Measurements from ENCODE around the gene SSH2.

SSH2 gene

DNA sequence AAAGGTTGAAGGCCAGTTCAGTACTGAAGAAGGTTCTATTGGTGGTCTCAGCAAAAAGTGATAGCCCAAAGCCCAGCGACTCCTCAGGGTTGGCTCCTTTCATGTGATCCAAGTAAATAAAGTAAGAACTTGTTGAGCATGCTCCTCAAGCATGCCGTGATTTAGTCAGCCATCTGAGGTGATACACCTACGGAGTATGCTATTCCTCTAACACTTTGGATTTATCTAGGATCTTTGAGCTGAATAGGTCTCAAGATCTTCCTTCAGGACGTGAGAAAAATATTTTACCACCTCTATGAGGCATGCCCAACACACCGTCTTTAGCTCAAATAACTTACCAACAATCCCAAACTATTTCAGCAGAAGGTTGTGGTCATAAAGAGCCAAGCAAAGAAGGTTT is 154.0 kb downstream of the SSH2 start:
- no peak for DNase-seq

DNA sequence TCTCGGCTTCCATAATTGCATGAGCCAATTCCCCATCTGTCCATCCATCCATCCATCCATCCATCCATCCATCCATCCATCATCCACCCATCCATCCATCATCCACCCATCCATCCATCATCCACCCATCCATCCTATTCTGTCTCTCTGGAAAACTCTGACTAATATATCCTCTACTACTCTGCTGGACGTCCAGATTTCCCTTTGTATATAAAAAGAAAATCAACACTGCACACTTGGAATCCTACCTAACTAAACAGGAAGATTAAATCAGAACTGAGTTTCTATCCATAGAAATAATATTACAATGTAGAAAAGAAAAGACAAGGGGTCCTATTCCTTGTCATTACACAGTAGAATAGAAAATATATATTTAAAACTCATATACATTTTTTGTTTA is 157.0 kb downstream of the SSH2 start:
- DNase-seq: no peak

DNA sequence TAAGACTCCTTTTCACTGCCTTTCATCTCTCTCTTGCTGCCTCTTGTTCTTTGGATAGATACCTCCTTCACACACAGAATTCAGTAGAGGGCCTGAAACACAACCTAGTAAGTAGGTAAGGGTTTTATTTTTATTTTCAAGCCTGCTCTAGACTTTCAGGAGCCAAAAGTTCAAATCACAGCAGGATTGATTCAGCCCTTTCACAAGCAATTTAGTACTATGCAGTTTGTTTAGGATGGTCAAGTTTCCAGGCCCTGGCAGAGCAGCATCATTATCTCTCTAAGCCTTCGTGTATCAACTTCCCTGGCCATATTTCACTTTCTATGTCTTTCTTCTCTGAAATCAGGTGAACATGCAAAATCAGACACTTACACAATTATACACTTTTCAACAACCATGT is 158.5 kb downstream of the SSH2 start:
- DNase-seq: no peak

DNA sequence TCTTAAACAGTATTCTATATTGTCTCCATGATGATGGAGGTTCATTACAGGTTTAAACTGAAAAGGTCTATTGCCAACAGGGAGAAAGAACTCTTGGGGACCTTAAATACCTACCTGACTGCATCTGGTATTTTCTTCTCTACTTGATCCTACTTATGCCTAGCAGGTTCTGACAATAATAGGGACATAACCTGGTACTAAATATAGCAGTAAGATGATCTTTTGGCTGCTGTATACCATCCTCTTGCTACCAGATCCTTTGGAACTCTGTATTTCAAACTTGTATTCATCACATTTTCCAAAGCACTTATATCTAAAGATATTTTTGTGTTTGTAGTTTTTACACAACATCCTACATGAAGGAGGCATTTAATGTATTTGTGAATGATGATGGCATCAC is 160.8 kb downstream of the SSH2 start:
- DNase-seq: no peak

DNA sequence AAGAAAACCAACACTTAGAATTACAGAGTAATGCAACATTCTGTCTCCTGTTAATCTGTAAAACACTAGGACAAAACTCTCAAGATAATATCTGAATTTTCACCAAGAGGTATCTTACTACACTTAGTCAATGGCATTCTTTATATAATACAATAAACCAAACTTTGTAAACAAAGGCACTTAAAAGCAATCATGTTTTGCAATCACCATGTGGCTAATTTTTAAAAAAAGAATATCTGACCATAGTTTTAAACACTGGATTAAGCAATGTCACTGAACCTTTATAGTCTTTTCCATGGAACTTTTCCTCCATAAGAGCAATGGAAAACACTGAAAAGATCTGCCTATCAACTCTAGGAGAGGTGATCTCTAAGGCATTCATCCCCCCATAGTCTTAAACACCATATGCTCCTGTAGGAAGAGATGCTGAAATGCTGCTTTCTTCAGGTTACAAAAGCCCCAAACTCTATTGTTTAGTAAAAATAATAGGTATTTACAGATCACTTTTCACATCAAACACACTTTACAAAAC is 163.2 kb downstream of the SSH2 start:
- DNase-seq: no peak

DNA sequence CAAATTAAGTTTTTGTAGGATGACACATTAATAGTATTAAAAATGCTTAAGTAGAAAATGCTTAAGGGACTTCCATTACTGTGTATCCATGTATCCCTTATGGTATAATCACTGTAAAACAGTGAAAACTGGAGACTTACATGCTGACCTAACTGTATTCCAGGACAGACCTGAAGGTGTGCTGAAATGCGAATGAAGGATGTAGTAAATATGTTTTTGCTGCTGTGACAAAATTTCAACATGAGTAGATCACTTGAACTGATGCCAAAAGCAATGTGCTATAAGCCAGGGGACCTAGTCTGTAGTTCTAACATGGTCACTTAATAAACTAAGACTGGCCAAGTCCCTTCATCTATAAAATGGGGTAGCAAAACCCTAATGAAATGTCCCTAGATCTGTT is 165.3 kb downstream of the SSH2 start:
- DNase-seq: no peak

DNA sequence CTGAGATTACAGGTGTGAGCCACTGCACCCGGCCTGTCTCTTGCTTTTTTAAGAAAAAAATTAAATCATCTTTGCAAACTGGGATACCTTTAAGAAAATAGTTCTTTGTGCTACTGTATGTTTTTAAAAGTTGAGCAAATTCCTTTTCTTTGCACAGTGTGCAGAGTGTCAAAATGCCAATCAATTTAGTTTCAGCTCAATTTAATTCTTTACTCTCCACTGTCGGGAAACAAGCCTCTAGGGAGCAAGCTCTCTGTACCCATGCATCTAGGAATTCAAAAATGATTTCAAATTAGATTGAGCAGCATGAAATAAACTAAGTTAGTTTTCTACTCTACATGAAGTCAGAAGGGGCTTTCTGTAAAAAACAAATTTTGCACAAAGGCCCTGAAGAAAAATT is 165.8 kb downstream of the SSH2 start:
- DNase-seq: no peak

DNA sequence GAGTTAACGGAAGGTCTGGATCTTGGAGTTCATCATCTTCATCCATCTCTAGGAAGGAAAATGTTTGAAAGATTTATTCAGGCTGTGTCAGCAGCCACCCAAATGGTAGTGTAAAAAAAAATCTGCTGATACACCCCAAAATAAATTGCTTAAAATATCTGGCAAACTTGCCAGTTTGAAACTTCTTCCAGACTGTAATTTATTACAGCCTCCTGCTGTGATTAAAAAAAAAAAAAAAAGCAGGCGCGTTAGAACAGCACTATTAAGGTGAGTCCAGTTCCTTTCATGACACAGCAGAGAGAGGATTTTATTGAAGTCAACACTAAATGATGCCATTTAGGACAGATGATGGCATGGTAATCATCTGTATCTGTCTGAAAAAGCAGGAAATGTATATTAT is 166.8 kb downstream of the SSH2 start:
- no peak for DNase-seq

DNA sequence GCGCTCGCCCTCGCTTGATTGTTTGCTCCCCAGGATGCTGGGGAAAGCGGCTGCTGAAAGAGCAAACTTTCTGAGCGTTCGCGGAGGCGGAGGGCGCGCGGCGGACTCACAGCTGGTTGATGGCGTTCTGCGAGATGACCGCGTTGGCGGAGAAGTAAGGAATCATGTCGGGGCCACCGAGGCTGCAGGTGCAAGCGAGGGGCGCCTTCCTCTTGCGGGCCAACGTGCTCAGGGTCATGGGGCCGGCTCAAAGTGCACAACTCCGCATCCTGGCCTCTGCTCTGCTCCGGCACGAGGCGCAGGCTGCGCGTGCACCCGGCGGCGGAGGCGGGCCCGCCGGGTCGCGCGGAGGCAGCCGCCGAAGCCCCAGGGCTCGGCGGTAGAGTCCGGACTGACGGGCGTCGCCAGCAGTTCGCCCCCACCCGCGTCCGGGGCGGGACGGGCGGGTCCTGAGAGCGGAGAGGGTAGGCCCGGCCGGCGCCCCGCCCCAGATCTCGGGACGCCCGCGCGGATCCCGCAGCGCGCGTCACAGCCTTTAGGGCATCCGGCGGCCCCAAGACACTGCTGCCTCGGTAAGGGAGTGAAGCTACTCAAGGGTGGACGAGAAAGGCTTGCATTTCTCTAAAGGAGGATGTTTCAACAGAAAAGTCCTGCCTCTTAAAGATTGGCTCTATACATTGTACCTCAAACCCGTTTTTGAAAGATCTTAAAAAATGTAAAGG is 168.8 kb downstream of the SSH2 start:
- DNase-seq: peak; percentile 60 to 91

DNA sequence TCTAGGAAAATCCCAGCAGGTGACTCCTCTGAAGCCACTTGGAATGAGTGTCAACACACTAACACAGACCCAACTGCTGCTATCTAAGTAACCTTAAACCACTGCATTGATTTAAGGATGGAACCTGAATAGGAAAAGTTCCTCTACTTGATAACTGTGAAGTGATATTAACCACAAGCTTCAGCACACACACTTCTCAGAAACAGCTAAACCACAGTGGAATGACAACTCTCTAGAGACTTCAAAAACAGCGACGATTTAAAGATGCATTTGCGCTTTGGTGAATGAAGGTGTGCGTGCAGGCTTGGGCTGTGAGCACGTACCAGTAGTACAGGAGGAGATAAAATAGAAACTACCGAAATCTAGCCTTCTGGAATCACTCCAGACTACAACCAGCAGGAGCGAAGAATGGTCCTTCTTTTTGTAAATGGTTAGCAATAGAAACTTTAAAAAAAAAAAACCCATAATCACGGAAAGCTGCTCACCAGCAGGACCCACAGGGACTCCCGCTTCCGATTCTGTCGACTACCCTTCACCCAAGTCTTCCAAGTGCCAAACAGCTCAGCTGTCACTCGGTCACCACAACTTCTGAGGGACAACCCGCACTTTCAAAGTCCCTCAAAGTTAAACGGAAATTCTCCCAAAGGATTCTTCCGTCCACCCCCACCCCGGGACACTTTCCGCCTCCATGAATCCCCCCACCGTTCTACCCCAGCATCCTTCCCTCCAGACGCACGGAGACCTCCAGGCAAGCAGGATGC is 169.6 kb downstream of the SSH2 start:
- peak; percentile 13 to 24 for DNase-seq

DNA sequence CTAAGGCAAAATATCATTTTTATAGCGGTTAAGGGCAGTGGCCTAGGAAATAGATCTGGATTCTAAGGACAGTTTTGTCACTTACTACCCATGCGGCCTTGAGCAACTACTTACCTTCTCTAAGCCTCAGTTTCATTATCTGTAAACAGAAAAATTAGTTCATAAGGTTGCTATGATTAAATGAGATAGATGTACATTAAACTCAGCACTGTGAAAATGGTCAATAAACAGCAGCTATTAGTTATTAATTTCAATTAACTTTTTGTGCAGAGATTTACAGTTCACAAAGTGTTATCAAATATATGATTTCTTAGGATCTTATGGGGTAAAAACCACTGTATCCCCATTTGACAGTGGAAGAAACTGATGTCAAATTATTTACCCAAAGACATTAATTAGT is 171.8 kb downstream of the SSH2 start:
- no peak for DNase-seq

DNA sequence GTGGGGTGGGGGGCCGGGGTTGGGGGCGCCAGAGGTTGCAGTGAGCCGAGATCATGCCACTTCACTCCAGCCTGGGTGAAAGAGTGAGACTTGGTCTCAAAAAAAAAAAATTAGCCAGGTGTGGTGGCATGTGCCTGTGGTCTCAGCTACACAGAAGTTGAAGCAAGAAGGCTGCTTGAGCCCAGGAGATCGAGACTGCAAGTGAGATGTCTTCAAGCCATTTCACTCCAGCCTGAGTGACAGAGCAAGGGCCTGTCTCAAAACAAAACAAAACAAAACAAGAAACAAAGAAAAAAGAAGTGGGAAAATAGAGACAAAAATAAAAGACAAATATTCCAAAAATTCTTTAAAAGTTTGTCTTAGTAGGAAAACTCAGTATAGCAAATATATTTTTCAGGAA is 172.2 kb downstream of the SSH2 start:
- DNase-seq: no peak

DNA sequence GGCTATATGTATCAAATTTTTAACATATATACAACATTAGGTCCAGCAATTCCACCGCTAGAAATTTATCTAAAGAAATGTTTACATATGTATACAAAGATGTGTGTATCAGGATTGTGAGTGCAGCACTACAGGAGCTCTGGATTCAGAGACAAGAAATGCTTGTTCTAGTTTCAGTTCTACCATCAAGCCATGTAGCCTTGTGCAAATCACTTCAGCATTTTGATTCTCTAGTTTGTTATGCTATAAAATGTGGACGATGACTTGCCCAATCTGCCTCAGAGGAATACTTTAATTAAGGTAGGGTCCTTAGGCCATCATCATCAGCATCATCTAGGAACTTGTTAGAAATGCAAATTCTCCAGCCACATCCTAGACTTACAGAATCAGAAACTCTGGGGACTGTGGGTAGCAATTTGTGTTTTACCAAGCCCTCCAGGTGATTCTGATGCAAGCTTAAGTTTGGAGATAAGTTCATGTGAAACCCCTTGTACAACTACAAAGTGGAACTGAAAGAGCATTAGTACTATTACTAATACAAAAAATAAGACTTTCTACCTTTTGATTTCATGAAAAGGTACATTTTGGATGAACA is 176.1 kb downstream of the SSH2 start:
- no peak for DNase-seq

DNA sequence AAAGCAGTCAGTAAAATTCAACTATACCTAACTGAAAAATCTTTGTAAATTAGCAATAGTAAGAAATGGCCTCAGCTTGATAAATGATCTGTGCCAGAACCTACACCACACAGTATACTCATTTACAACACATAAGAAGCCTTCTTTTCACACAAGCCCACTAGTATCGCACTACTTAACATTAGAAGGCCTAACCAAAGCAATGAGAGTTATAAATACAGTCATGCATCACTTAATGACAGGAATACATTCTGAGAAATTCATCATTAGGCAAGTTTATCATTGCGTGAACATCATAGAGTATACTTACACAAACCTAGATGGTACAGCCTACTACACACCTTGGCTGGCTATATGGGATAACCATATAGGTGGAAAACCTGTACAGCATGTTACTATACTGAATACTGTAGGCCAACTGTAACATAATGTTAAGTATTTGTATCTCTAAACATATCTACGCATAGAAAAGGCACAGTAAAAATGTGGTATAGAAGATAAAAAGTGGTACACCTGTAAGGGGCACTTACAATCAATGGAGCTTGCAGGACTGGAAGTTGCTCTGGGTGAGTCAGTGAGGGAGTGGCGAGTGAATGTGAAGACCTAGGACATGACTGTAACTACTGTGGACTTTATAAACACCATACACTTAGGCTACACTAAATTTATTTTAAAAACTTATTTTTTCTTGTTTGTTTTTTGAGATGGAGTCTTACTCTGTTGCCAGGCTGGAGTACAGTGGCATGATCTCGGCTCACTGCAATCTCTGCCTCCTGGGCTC is 180.8 kb downstream of the SSH2 start:
- DNase-seq: no peak

DNA sequence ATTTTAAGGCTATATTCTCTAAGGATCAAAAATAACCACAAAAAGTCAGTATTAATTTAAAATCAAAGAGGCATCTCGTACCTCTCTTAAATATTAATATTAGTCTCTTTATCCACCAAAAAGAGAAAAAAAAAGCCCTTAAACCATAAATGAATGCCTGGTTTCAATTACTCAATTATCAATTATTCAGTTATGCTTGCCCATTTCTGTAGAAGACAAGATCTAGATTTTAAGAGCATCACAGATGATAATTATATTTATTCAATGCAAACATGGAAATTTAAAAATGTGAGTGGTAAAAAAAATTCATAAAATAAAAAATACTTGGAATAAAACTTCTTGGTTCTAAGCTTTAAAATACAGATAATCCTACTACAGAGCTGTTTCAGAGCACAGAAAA is 181.6 kb downstream of the SSH2 start:
- no peak for DNase-seq

DNA sequence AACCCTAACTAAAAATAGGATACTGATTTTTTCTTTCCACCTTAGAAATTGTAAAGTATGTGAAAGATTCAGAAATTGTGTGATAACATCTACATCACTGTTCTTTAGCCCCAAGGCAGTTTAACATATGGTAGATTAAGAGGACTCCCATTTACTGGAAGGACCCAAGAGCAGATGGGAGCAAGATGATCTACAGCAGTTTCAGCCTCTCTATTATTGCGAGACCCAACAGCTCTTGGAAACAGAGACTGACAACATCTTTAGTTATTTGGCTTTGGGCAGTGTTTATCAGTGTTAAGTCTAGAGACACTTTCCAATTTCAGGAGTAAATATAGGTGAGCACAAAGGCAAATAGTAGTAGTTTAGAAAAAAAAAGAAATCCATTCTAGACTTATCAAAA is 182.4 kb downstream of the SSH2 start:
- no peak for DNase-seq

DNA sequence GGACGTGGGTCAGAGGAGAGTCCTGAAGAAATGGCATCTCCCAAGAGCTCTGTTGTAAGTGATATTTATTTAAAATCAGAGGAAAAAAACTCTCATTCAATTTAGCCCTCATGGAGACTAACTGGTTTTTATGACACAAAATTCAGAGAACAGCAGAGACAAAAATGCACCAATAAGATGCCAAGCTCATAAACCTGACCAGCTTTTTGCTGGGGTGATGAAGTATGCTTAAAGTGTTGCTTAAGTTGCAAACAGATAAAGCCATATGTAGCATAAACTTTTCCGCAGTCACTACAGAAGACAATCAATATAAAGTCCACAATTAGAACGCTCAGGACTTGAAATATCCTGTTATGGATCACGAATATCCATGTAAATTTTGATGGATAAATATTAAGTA is 183.4 kb downstream of the SSH2 start:
- DNase-seq: no peak

DNA sequence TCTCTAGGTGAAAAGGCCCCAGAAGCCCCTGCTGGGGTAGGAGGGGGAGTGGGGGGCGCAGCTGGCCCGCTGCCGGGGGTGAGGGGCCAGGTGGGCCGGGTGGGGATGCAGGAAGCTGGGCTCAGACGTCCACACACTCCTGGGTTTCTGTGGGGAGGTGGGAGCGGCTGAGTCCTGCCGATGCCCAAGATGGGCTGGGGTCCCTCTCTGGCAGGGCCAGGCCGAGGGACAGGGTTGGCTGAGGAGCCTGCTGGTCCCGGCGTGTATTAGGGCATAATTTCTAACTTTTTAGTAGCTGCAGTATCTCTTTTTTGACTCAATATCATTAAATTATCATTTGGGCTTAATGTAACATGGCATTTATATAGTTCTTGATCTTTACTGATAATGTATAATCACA is 185.9 kb downstream of the SSH2 start:
- DNase-seq: no peak

DNA sequence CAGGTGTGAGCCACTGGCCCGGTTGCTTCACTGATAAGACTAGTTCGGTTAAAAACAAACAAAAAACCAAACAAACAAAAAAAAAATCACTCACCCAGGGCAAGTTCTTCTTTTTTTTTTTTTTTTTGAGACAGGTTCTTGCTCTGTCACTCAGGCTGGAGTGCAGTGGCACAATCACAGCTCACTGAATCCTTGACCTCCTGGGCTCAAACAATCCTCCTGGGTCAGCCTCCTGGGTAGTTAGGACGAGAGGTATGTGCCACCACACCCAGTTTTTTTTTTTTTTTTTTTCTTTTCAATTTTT is 187.9 kb downstream of the SSH2 start:
- DNase-seq: no peak

DNA sequence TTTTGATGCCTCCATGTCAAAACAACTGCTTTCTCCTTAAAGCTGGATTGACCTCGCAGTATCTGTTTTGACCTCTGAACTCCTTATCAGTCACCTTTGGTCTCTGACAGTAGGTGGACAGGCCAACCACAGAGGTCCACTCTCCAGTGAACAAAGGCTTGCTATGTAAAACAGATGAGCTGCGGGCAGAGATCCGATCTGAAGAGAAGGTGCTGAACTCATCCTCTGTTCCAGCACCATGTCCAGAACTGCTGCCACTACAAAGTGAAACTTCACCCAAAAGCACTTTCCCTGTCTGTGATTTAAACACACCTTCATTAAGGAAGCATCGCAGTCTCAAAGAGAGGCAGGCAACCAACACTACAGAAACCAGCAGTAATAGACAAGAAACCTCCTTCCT is 190.0 kb downstream of the SSH2 start:
- DNase-seq: no peak

DNA sequence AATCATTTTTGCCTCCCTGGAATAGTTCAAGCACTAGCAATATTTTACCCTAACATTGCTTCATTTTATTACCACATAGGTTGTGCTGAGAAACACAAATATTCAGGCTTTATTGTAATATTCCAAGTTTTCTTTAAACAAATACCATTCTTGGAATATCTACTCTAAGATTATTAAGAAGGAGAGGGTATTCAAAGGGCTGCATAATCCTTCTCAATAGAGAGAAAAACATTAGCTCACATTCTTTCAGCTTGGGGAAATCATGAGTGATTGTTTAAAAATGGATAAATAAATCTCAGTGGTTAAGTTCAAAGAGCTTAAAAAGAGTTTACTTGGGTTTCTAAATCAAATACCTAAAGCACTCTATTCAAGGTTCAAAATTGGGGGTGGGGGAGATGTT is 195.4 kb downstream of the SSH2 start:
- no peak for DNase-seq

DNA sequence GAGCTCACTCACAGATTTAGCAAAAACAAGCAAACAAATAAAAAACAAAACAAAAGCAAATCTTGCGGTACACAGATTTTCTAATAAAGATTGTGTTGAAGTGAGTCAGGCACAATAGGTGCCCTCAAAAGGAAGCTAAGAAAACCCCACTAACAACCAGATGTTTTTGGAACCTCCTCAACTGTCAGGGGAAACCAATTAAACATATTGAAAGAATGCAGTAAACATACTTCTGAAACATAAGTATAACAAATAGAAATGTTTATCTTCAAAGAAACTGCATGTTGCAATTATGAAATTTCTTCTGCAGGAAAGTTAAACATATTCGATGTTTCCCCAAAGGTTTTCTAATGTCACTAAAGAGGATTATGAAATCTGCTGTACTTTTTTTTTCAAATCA is 196.9 kb downstream of the SSH2 start:
- no peak for DNase-seq

DNA sequence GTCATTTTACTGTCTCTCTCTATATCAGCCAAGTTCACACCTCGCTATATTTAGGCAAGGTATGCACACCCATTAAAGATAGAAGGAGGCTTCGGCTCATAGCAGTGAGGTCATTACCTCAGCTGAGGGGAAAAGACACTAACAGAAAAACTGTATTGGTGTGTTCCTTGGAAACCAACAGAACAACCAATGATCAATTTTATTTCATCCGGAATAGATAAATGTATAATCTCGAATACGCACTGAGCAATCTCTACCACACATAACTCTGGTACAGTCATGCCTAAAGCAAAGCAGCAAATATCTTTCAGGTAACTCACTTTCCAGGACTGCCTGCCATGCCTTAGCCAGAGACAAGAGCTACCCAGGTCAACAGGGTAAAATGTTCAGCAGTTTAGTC is 197.4 kb downstream of the SSH2 start:
- no peak for DNase-seq

DNA sequence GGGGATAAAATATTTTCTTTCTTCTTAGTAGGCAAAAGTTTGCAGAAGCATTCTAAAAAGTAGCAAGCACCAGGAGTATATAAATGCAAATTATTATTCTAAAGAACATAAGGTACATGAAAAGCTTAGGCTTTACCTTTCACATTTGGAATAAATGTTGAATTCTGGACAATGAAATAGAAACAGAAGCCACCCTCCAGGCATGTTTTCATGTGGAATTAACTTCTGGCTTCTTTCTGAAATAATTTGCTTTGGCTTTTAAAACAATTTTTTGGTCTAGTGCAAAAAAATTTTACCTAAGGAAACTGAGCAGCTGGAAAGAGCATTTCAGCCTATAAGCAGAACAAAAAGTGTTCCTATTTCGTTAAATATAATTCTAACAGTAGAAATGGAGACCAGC is 197.8 kb downstream of the SSH2 start:
- DNase-seq: no peak

Measured in NCI-H526 (cell line).